ENCODE data around the gene GLRA1.

GLRA1 gene

GRCh38 chr5:151924564-151925301 lies at the start of gene GLRA1:
Gene GLRA1 (minus strand): TSS chr5:151924851. CDS start chr5:151924549, 302 bp downstream.
- in situ Hi-C loops (cut with HindIII; ENCODE audit: low sequenced_read_pairs) = no loop called here

GRCh38 chr5:151970885-151971284 lies 46.2 kb upstream of the GLRA1 start:
- in situ Hi-C loops (cut with HindIII; ENCODE audit: low sequenced_read_pairs) = no loop called here

GRCh38 chr5:151967865-151968264 lies 43.2 kb upstream of the GLRA1 start:
- in situ Hi-C loops (cut with HindIII; ENCODE audit: low sequenced_read_pairs) = no loop called here

- in situ Hi-C loops (cut with HindIII; ENCODE audit: low sequenced_read_pairs) = no loop called here
These were observed 41.4 kb upstream of the GLRA1 start for GRCh38 chr5:151966046-151966445.

- in situ Hi-C loops (cut with HindIII; ENCODE audit: low sequenced_read_pairs) = no loop called here
These were observed 39.8 kb upstream of the GLRA1 start for GRCh38 chr5:151964471-151964870.

GRCh38 chr5:151961557-151961956 lies 36.9 kb upstream of the GLRA1 start:
- in situ Hi-C loops (cut with HindIII; ENCODE audit: low sequenced_read_pairs) = no loop called here

GRCh38 chr5:151958111-151958510 lies 33.5 kb upstream of the GLRA1 start:
- in situ Hi-C loops (cut with HindIII; ENCODE audit: low sequenced_read_pairs) = no loop called here

- in situ Hi-C loops (cut with HindIII; ENCODE audit: low sequenced_read_pairs) = no loop called here
These were observed 32.1 kb upstream of the GLRA1 start for GRCh38 chr5:151956725-151957124.

- in situ Hi-C loops (cut with HindIII; ENCODE audit: low sequenced_read_pairs) = no loop called here
These were observed 29.6 kb upstream of the GLRA1 start for GRCh38 chr5:151954255-151954654.

GRCh38 chr5:151953833-151954232 lies 29.2 kb upstream of the GLRA1 start:
- in situ Hi-C loops (cut with HindIII; ENCODE audit: low sequenced_read_pairs) = no loop called here

- in situ Hi-C loops (cut with HindIII; ENCODE audit: low sequenced_read_pairs) = no loop called here
These were observed 27.6 kb upstream of the GLRA1 start for GRCh38 chr5:151952238-151952637.

GRCh38 chr5:151950706-151951105 lies 26.1 kb upstream of the GLRA1 start:
- in situ Hi-C loops (cut with HindIII; ENCODE audit: low sequenced_read_pairs) = no loop called here

- in situ Hi-C loops (cut with HindIII; ENCODE audit: low sequenced_read_pairs) = no loop called here
These were observed 25.2 kb upstream of the GLRA1 start for GRCh38 chr5:151949701-151950308.

GRCh38 chr5:151949113-151949512 lies 24.5 kb upstream of the GLRA1 start:
- in situ Hi-C loops (cut with HindIII; ENCODE audit: low sequenced_read_pairs) = no loop called here

- in situ Hi-C loops (cut with HindIII; ENCODE audit: low sequenced_read_pairs) = no loop called here
These were observed 23.4 kb upstream of the GLRA1 start for GRCh38 chr5:151947931-151948608.

GRCh38 chr5:151937851-151938250 lies 13.2 kb upstream of the GLRA1 start:
- in situ Hi-C loops (cut with HindIII; ENCODE audit: low sequenced_read_pairs) = loop anchor here (5.0 kb wide), 1 partner anchor 36 kb away; no protein-coding TSS in a partner anchor

GRCh38 chr5:151935135-151935695 lies 10.6 kb upstream of the GLRA1 start:
- in situ Hi-C loops (cut with HindIII; ENCODE audit: low sequenced_read_pairs) = loop anchor here (5.0 kb wide), 1 partner anchor 33 kb away; no protein-coding TSS in a partner anchor

- in situ Hi-C loops (cut with HindIII; ENCODE audit: low sequenced_read_pairs) = no loop called here
These were observed 6.6 kb upstream of the GLRA1 start for GRCh38 chr5:151931260-151931659.

GRCh38 chr5:151926188-151926587 lies 1.5 kb upstream of the GLRA1 start:
- in situ Hi-C loops (cut with HindIII; ENCODE audit: low sequenced_read_pairs) = no loop called here

GRCh38 chr5:151925340-151925739 lies 689 bp upstream of the GLRA1 start:
- in situ Hi-C loops (cut with HindIII; ENCODE audit: low sequenced_read_pairs) = no loop called here

- in situ Hi-C loops (cut with HindIII; ENCODE audit: low sequenced_read_pairs) = no loop called here
These were observed 680 bp downstream of the GLRA1 start for GRCh38 chr5:151923866-151924476.
